Gastrocnemius medialis (tissue), 4 donors: ENCODE measurements around the gene PLEKHG4B. TPM values are rescaled to one million over a fixed set of nuclear protein-coding genes. Genes with fewer than 3 reads are reported as not detected.

Source experiments
- ATAC-seq, 2 donors: fragments of 150-250 bp; one replicate each; pipeline ENCODE4 v1.9.1; 2016
- DNase-seq, 2 donors: peaks; one replicate each; pipeline ENCODE4 v3.0.0-alpha.2; 2019
- H3K27ac ChIP-seq, 4 donors: fragments of 200-600 bp; sonication (generic); 1 replicate in 1 of 4; 2 replicates in 3 of 4; pipeline ENCODE4 v1.5.1; 2016 to 2018; ENCODE audit warnings: mild to moderate bottlenecking in 2 of 4, moderate library complexity in 1 of 4
- H3K27me3 ChIP-seq, 3 donors: fragments of 200-600 bp; sonication (generic) in 2 of 3; 1 replicate in 1 of 3; 2 replicates in 2 of 3; pipeline versions ENCODE4 v1.5.1 to v1.6.0; 2016 to 2019; ENCODE audit warnings: mild to moderate bottlenecking in 1 of 3, moderate library complexity in 1 of 3
- H3K36me3 ChIP-seq, 2 donors: fragments of 200-600 bp; sonication (generic) in 1 of 2; one replicate each; pipeline ENCODE4 v1.5.1; 2017 to 2018
- H3K4me1 ChIP-seq, 2 donors: fragments of 200-600 bp; sonication (generic) in 1 of 2; one replicate each; pipeline ENCODE4 v1.5.1; 2016 to 2017; ENCODE audit warnings: mild to moderate bottlenecking in 2 of 2
- H3K4me3 ChIP-seq, 4 donors: fragments of 200-600 bp; sonication (generic) in 3 of 4; 1 replicate in 1 of 4; 2 replicates in 3 of 4; pipeline ENCODE4 v1.5.1; 2016 to 2019; ENCODE audit warnings: mild to moderate bottlenecking in 2 of 4
- H3K9me3 ChIP-seq, 3 donors: fragments of 200-600 bp; sonication (generic) in 2 of 3; 1 replicate in 1 of 3; 2 replicates in 2 of 3; pipeline ENCODE4 v1.5.1; 2016 to 2019
- POLR2A ChIP-seq, 2 donors: fragments of 450-650 bp; IDR thresholded peaks; one replicate each; pipeline ENCODE4 v1.6.1; 2017; ENCODE audit warnings: antibody characterized with exemption in 2 of 2, mild to moderate bottlenecking in 2 of 2, moderate library complexity in 2 of 2
- in situ Hi-C, 4 donors: fragments of 200-750 bp; cut with MboI; loops; one replicate each; pipeline versions ENCODE4 v1.15.0 to v1.8.0; 2017; ENCODE audit warnings: low sequenced_read_pairs in 4 of 4
- intact Hi-C: fragments of 100-400 bp; cut with DNase I; formaldehyde crosslinking; loops from one replicate; pipeline ENCODE4 v1.15.1; 2023; ENCODE audit warnings: low total_unique reads
- total RNA-seq, 4 donors: library from RNA; depleted of rRNA; stranded (reverse); fragments of >200 nt; gene quantifications; one replicate each; pipeline versions ENCODE4 v1.1.0 to v1.2.3, GENCODE V29; 2016
- TF ChIP-seq, protein P1 (sequence below), 5 experiments: fragments of 450-650 bp in 3 of 5; fragments of 200-600 bp in 2 of 5; sonication (generic) in 2 of 5; IDR thresholded peaks in 4 of 5; conservative IDR thresholded peaks in 1 of 5; 1 replicate in 4 of 5; 2 replicates in 1 of 5; pipeline ENCODE4 v1.5.1; 2016 to 2019; ENCODE audit warnings: antibody characterized with exemption in 5 of 5, mild to moderate bottlenecking in 3 of 5, moderate library complexity in 3 of 5

The PLEKHG4B gene
- total RNA-seq, 4 donors from 2014 or later: not detected

DNA sequence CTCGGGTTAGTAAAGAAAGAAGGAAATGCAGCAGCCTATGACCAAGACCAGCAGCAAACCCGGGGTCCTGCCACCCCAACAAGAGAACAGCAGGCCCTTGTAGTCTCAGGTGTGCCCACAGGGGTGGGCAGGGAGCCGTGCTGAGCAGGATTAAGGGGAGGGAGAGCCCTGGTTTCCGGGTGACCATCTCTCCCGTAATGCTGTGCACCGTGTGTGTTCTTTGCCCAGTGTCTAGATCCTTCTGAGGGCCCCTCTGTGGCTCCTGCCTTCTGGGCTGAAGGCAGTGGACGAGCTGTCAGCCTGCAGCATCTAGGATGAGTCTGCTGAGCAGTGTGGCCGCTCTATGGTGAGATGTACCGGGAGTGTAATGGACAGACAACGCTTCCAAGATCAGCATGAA, 12.7 kb upstream of the PLEKHG4B start:
- H3K36me3 ChIP-seq: no peaks in the 10 kb centered on the region
- peaks cover 0 to 17% (median 5%) of the 10 kb centered on the region in 3 donors for H3K27me3 ChIP-seq
- H3K9me3 ChIP-seq: no peaks in the 10 kb centered on the region
- intact Hi-C loops: no loop called here
- no peak for TF ChIP-seq POLR2A (IDR thresholded peaks at IDR 0.05)
- TF ChIP-seq, protein P1, sequence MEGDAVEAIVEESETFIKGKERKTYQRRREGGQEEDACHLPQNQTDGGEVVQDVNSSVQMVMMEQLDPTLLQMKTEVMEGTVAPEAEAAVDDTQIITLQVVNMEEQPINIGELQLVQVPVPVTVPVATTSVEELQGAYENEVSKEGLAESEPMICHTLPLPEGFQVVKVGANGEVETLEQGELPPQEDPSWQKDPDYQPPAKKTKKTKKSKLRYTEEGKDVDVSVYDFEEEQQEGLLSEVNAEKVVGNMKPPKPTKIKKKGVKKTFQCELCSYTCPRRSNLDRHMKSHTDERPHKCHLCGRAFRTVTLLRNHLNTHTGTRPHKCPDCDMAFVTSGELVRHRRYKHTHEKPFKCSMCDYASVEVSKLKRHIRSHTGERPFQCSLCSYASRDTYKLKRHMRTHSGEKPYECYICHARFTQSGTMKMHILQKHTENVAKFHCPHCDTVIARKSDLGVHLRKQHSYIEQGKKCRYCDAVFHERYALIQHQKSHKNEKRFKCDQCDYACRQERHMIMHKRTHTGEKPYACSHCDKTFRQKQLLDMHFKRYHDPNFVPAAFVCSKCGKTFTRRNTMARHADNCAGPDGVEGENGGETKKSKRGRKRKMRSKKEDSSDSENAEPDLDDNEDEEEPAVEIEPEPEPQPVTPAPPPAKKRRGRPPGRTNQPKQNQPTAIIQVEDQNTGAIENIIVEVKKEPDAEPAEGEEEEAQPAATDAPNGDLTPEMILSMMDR (IDR thresholded peaks at IDR 0.05 in 4 of 5, conservative IDR thresholded peaks at IDR 0.05 in 1 of 5): no peak
- no peaks in the 10 kb centered on the region for H3K4me1 ChIP-seq
- no peak for ATAC-seq
- no peak overlapping the region for H3K4me3 ChIP-seq
- in situ Hi-C loops: no loop called here
- no peak for DNase-seq
- H3K27ac ChIP-seq: no peak overlapping the region

DNA sequence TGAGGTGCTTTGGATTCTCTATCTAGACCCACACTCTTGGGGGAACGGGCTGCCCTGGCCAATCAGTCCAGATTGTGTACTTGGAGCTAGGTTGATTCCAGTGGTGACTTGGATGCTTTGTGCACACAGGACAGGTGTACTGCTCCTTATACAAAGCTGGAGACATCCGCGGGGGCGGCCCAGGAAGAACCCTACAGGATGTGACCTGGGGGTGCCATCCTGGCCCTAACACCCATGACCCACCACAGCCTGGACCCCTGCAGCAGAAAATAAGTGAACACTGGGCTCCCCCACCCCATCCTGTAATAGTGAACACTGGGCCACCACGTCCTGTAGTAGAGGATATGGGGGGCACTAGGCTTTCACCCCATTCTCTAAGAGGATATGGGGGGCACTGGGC, 12.1 kb upstream of the PLEKHG4B start:
- no peak for ATAC-seq
- TF ChIP-seq POLR2A (IDR thresholded peaks at IDR 0.05): no peak
- TF ChIP-seq, protein P1 (IDR thresholded peaks at IDR 0.05 in 4 of 5, conservative IDR thresholded peaks at IDR 0.05 in 1 of 5): no peak
- Histone ChIP-seq H3K27ac (no peak overlapping the region), H3K4me3 (no peak overlapping the region), H3K4me1 (no peaks in the 10 kb centered on the region), H3K9me3 (no peaks in the 10 kb centered on the region), H3K36me3 (no peaks in the 10 kb centered on the region), H3K27me3 (peaks cover 0 to 17% (median 5%) of the 10 kb centered on the region in 3 donors)
- DNase-seq: no peak
- in situ Hi-C loops: no loop called here
- intact Hi-C loops: no loop called here

DNA sequence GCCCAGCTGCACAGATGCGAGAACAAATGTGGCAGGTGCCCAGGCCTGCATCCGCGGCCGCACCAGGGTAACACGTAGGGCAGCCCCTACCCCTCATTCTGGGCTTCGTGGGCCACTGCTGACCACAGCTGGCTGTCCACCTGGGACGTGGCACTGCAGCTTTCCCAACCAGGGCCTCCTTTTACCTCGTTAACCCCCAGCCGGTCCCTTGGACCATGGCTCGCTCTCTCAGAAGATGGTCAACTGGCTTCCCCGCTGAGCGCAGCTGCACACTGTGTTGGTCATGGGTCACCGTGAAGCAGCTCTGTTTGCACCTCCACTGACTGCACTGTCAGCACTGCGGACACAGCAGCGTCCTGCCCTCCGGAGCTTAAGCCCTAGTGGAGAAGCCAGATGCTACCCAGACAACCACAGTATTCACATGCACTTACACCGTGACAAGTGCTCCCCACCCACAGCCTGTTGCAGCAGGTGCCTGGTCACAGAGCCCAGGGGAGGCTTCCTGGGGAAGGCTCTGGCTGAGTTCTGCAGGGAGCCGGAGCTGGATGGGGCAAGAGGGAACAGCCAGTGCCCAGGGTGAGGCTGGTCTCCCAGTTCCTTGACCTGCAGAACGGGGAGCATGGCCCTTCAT, 10.5 kb upstream of the PLEKHG4B start:
- no peak overlapping the region for H3K27ac ChIP-seq
- in situ Hi-C loops (no loop called here), intact Hi-C loops (no loop called here)
- ATAC-seq (no peak), DNase-seq (no peak)
- no peaks in the 10 kb centered on the region for H3K4me1 ChIP-seq
- no peaks in the 10 kb centered on the region for H3K36me3 ChIP-seq
- no peak for TF ChIP-seq POLR2A (IDR thresholded peaks at IDR 0.05)
- TF ChIP-seq, protein P1 (IDR thresholded peaks at IDR 0.05 in 4 of 5, conservative IDR thresholded peaks at IDR 0.05 in 1 of 5): no peak
- peaks cover 3 to 12% (median 6%) of the 10 kb centered on the region in 3 donors for H3K27me3 ChIP-seq
- H3K9me3 ChIP-seq: no peaks in the 10 kb centered on the region
- no peak overlapping the region for H3K4me3 ChIP-seq

DNA sequence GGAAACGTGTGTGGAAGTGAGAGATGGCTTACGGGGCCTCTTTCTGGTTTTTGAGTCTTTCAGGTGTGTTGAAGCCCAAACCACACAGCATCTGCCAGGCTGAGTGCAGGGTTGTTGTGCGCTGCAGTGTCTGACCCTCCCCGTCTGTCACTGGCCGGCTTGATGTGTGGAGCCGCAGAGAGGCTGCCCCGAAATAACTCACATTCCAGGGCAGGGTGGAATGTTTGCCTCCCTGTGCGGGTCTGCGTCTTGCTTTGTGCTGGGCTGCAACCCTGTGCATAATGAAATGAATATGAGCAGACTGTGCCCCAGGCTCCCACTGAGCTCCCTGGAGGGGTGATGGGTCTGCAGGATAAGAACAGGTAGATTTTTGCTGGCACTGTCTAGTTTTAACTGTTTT, 9.9 kb upstream of the PLEKHG4B start:
- no peaks in the 10 kb centered on the region for H3K4me1 ChIP-seq
- no peak for DNase-seq
- H3K27me3 ChIP-seq: peaks cover 3 to 12% (median 10%) of the 10 kb centered on the region in 3 donors
- in situ Hi-C loops: no loop called here
- intact Hi-C loops: no loop called here
- TF ChIP-seq, protein P1 (IDR thresholded peaks at IDR 0.05 in 4 of 5, conservative IDR thresholded peaks at IDR 0.05 in 1 of 5): no peak
- TF ChIP-seq POLR2A (IDR thresholded peaks at IDR 0.05): no peak
- H3K27ac ChIP-seq: no peak overlapping the region
- H3K4me3 ChIP-seq: no peak overlapping the region
- no peaks in the 10 kb centered on the region for H3K36me3 ChIP-seq
- ATAC-seq: no peak
- H3K9me3 ChIP-seq: no peaks in the 10 kb centered on the region

DNA sequence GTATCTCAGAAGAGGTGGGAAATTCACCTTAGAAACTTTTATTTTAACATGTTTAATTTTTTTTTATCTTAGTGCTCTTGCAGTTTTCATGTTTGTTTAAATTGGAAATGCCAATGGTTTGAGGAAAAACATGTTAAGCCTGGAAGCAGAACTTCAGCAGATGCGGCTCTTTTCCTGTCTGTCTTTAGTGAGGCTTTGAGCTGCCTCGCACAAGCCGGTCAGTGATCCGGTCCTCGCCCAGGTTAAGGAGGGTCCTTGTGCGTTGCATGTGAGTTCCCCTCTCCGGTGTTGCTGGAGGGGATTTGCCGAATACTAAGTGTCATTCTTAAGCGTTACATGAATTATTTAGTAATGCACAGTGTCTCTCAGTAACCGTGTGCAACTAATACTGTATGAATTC, 9.4 kb upstream of the PLEKHG4B start:
- Histone ChIP-seq H3K27me3 (peaks cover 5 to 14% (median 13%) of the 10 kb centered on the region in 3 donors), H3K4me1 (no peaks in the 10 kb centered on the region), H3K9me3 (no peaks in the 10 kb centered on the region), H3K36me3 (no peaks in the 10 kb centered on the region), H3K4me3 (no peak overlapping the region), H3K27ac (no peak overlapping the region)
- DNase-seq (no peak), ATAC-seq (no peak)
- TF ChIP-seq, protein P1 (IDR thresholded peaks at IDR 0.05 in 4 of 5, conservative IDR thresholded peaks at IDR 0.05 in 1 of 5): no peak
- no peak for TF ChIP-seq POLR2A (IDR thresholded peaks at IDR 0.05)
- intact Hi-C loops: no loop called here
- in situ Hi-C loops: no loop called here
